CD4-positive, alpha-beta T cell treated with Interleukin-6 for 4 hours (primary cell): ENCODE measurements around the gene GNPNAT1.

ENCODE experiments used
- DNase-seq: peaks from one replicate; pipeline ENCODE4 v3.0.0-alpha.2; 2020; ENCODE audit warnings: mixed read lengths

The GNPNAT1 gene

DNA sequence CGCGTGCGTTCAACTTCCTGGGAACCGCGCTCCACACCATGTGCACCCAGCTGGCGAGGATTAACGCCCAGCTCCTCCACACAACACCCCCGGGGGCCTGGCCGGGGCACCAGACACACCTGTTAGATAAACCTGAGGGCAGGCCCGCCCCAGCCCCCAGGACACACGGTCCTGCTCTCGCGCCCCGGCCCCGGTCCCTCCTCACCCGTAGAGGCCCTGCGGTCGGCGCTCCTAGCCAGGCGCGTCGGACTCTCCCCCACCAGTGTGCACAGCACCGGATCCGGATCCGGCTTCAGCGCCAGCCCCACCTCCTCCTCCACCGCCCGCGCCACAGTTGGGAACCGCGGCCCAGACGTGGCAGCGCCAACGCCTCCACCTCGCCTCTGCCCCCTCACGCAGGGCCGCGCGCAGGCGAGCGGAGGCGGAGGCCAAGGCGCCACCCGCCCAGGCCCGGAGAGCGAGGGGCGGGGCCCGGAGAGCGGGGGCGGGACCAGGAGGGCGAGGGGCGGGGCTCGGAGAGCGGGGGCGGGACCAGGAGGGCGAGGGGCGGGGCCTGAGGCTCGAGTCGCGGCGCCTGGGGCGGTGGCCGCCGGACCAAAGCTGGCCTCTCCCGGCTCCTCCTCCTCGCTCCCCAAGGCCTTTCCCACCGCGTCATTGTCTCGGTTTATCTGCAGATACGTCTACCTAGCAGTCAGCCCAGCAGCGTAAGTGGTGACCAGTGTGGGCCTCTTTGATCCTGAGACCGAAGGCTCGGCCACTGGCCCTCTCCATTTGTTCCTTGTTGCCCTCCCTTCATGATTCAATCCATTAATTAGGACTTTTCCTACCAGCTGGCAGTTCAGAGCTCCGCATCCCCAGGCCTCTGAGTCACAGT, at the start of gene GNPNAT1:
GNPNAT1 (minus strand) TSS at position 385 of the 874 bp plus-strand sequence. CDS start 6,957 bp downstream, outside the sequence.
- DNase-seq, result peak; percentile 91

DNA sequence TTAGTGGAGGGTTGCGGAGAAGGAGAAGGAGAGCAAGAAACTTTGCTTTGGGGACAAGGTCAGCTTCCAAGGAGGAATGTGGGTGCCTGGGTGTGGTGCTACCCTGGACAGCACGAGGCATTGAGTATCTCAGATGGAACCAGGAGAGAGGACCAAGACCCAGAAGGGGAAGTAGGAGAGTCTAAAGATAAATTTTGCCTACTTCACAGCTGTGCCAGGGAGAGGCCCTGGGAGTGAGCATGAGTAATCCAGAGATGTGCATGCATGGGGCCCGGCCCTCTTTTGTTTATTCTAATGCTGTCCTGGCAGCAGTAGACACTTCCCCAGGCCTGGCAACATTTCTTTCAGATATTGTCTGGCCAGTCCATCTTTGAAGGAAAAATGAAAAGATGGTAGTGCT, 49.5 kb upstream of the GNPNAT1 start:
- DNase-seq, result no peak

DNA sequence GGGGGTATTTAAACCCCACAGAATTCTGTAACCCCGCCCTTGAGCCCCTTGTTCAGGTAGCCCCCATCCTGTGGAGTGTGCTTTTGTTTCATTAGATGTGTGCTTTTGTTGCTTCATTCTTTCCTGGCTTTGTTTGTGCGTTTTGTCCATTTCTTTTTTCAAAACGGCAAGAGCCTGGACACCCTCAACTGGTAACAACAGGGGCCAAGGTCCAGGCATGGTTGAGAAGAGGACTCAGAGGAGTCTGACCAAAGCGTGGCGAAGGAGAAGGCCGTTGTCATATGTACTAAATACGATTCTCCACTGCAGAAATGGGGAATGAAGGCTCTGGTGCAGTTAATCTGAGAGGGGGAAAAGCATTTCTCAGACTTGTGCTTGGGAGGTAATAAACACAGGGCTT, 46.0 kb upstream of the GNPNAT1 start:
- no peak for DNase-seq

DNA sequence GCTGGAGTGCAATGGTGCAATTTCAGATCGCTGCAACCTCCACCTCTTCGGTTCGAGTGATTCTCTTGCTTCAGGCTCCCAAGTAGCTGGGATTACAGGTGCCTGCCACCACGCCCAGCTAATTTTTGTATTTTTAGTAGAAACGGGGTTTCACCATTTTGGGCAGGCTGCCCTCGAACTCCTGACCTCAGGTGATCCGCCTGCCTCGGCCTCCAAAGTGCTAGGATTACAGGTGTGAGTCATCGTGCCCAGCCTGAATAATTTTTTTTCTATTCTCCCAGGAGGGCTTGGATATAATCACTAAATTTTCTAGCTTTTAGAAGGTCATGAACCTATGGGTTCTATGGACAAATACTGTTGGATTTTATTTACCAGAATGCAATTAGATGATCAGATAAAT, 44.7 kb upstream of the GNPNAT1 start:
- no peak for DNase-seq

DNA sequence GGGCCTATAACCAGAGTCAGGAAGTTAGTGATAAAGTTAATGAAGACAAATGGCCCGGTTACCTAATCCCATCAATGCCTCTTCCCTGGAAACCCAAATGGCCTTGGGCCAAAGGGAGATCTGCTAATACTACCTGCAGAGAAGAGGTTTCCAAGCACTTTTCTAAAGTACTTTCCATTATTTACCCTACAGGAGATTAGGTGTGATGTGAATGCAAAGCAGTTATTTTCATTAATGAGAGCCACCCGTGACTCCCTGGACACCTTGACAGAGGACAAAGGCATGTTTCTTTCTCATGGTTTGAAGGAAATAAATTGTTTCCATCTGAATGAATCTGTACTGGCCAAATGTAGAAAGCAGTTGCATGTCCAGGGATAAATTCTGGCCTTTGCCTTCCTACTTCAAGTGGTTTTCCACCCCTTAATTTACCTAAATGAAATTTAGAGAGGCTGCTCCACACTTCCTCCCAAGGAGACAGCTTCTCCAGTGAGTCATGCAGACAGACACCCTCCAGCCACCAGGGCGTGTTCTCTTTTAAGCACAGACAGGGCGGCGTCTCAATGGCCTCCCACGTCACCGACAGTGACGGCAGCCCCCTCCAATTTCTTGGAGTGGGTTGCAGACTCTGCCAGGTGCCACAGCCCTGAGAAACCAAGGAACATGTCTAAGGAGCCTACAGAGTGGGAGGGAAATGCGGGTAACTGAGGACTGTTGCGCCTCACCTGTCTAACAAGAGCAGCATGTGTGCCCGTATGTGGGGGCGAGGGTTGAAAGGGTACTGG, 43.9 kb upstream of the GNPNAT1 start:
- no peak for DNase-seq

DNA sequence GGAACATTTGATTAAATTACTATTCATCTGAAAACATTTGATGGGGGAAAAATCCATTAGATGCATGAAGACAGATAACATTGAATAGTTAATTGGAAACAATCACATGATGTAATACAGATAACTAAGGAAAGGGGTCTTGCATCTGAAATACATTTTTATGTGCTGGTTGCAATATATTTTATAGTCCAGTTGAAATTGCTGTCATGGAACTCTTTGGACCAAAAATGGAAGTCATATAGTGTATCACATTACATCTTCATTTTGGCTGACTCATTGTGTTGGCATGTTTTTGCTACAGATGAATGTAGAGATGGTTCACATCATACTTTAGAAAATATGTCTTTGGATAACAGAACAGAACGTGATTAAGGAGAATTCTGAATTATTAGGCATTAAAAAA, 43.0 kb upstream of the GNPNAT1 start:
- DNase-seq, result no peak

DNA sequence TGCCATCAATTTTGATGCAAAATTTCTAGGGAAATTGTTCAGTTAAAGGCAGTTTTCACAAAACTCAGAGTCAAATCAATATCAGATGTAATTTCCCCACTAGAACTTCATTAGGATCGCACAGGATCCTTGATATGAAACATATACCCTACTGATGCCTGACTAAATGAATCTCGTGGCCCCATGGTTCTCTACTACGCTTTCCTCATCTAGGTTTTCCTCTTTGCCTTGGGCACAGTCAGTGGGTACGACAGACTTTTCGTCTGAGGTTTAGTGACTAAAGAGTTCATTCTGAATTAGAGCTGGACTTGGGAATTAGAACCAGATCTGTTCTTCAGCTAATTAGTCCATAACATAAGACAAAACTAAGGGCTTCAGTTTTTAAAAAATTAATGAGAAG, 42.5 kb upstream of the GNPNAT1 start:
- DNase-seq, result no peak

DNA sequence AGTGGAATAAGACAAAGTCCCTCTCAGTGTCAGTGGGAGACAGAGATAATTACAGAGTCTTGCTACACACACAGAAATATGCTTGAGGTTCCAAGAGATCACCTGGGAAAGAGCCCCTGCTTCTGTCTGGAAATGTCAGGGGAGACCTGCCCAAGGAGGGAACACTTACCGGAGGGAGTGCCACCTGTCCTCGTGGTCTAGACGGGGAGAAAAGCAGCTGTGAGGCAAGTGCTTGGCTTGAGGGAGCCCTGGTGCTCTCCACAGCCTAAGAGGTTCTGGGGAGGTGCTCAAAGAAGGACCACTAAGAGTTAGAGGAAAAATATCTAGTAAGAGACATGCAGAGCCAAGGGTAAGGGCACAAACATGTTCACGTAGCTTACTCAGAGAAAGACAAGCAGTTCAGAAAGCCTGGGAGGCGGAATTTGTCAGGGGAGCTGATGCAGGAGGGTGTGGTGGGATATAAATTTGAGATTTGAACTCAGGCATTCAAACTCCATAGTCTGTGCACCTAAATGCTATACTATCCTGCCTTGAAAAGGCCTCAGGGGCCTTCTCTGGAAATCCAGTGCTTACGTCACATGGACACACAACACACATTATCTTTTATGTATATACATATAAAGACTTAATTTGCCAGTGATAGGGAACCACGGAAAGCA, 38.2 kb upstream of the GNPNAT1 start:
- DNase-seq, result no peak

DNA sequence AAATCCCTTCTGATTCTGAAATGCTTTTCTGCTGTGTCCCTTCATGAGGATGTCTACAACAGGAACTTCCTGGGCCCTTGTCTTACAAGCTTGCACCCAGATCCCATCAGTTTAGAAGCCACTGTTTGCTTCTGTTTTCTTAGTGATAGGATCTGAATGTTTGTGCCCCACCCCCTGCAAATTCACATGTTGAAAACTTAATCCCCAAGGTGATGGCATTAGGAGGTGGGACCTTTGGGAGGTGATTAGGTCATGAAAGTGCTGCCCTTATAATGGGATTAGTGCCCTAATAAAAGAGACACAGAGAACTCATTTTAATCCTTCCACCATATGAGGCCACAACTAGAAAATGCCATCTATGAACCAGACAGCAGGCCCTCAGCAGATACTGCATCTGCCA, 36.0 kb upstream of the GNPNAT1 start:
- DNase-seq, result no peak

DNA sequence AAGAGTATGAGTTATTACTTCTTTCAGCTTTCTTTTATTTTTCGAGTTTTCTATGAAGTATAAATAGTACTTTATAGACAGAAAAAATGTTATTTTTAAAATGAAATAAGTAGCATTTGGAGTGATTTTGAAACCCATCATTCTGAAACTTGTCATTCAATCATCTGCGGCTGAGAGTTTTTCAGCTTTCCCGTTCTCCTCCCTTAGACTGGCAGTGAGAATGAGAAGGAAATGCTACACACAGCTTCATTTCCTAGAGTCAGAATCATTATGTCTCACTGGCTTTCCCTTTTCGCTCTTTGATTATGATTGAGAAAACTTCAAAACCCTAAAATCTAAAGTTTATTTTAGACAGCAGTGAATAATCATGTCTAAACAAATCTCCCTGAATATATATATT, 33.7 kb upstream of the GNPNAT1 start:
- DNase-seq, result no peak

DNA sequence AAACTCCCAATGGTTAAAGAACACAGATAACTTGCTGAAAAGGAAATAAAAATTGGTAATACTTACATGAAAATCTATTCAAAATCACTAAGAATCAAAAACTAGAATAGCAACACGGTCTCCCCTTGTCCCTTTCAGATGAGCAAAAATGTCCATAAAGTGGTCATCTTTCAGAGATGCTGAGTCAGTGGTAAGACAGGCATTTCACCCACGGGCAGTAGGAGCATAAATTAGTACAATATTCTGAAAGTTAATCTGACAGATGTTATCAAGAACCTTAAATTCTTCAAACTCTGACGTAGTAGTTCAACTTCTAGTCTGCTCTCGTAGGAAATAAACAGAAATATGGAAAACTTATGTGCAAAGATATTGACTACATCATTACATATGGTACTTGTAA, 33.1 kb upstream of the GNPNAT1 start:
- no peak for DNase-seq

DNA sequence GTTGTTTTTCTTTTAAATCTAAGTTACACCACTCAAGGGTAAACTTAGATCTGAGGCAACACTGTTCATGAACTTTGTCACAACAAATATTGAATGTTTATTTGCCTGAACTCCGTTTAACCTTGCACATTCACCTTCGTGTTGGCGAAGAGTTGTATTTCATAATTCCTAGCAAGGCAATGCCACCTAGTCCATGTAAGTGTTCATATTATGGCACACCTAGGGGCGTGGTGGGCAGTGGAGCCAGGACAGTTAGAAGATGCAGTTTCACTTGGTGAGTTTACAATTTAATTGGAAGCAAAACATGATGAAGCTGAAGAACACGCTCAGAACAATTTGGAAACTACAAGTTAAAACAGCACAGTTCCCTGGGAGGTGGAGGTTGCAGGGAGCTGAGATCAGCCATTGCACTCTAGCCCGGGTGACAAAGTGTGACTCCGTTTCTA, 30.4 kb upstream of the GNPNAT1 start:
- DNase-seq, result no peak

DNA sequence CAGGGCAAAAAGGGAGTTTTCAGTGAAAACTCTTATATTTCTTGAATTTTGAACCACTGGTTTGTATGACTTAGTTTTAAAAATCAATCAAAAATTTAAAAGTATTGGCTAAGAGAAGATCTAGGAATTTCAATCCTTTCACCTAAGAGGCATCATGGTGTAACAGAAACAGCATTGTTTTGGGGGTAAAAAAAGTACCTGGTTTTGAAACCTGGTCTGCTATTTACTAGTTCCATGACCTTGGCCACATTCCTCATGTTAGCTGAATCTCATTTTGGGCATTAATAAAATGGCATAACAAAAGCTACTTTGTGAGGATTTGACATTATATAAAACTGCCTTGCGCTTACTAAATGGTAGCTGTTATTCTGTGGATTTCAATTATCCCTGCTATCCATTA, 16.7 kb upstream of the GNPNAT1 start:
- DNase-seq, result no peak

DNA sequence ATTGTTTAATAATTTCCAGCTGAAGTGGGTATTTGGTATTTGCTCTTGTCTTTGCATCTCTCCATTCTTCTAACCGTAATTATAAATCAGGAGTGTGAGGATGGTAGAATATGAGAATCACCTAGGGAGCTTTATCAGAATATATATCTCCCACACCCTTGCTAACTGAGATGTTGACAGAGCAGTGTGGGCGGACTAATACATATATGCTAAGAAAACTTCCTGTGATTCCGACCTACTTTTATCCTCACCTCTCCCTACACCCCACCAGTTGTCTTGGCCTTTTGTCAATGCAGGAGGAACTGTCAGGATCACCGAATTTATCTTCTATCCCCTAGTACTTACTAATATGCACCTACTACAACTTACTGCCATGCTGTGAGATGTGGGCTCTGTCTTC, 14.7 kb upstream of the GNPNAT1 start:
- DNase-seq, result no peak

DNA sequence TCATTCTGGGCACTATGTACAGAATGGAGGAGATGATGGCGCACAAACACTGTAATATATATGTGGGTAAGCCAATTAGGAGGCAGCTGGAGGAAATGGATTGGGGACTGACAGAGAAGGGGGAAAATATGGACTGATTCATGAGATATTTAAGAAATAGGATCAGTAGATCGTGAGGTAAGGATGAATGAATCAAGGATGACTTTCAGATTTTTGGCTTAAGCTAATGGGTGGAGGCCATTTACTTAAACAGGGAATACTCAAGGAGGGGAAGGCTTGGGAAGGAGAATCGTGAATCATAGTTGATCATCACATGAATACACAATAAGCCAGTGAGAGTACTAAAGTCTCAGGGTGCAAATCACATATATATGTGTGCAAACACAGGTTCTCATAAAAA, 11.2 kb upstream of the GNPNAT1 start:
- no peak for DNase-seq

DNA sequence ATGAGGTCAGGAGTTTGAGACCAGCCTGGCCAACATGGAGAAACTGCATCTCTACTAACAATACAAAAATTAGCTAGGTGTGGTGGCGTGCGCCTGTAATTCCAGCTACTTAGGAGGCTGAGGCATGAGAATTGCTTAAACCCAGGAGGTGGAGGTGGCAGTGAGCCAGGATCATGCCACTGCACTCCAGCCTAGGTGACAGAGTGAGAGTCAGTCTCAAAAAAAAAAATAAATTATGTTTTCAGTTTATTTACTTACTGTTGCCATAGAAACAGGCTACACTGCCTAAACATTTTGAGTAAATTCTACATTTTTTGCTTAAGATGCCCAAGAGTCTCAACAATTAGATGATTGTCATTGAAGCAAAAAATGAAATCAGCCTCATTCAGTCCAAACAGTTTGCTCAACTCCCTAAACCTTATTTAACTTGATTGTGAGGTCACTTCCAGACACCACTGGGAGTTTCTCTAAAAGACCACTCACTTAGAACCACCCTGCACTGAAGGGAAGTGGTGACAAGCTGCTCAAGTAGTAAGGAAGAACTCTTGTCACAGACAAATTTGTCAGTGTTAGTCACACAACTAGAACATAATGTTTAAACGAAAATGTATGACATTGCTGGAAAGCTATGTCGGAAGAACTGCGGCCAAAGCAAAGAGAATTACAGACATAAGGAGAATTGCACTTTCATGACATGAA, 9.8 kb upstream of the GNPNAT1 start:
- no peak for DNase-seq

DNA sequence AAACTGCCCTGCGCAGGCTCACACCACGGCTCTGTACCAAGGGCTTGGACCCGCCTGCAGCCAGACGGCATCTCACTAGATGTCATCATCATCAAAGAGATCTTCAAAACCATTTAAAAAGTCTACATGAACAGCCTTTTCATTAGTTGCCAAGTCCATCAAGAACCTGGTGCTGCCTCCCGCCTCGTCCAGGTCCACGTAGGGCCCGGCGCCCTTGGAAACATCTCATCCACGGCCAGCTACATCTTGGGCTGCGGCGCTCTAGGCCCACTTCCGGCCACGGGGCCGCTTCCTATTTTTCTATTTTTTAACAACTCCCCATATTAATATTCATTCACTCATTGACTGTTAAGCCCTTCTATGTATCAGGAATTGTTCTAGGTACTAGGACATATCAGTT, 7.4 kb upstream of the GNPNAT1 start:
- no peak for DNase-seq

DNA sequence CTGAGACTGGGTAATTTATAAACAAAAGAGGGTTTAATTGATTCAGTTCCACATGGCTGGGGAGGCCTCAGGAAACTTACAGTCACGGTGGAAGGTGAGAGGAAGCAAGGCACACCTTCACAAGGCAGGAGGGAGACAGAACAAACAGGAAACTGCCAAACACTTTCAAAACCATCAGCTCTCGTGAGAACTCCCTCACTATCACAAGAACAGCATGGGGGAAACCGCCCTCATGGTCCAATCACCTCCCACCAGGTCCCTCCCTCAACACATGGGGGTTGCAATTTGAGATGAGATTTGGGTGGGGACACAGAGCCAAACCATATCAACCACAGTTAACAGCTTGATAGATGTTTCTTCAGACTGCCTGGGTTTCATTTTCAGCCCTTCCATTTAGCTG, 6.2 kb upstream of the GNPNAT1 start:
- no peak for DNase-seq

DNA sequence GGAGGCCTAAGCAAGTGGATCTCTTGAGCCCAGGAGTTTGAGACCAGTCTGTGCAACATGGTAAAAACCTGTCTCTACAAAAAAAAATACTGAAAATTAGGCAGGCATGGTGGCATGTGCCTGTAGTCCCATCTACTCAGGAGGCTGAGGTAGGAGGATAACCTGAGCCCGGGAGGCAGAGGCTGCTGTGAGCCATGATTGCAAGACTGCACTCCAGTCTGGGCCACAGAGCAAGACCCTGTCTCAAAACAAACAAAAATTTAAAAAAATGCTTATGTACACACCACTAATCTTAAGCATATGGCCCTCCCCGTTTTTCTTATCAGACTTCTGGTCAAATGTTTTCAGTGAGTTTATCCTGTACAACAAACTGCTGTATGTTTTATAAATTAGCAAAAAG, 1.7 kb upstream of the GNPNAT1 start:
- DNase-seq, result no peak

DNA sequence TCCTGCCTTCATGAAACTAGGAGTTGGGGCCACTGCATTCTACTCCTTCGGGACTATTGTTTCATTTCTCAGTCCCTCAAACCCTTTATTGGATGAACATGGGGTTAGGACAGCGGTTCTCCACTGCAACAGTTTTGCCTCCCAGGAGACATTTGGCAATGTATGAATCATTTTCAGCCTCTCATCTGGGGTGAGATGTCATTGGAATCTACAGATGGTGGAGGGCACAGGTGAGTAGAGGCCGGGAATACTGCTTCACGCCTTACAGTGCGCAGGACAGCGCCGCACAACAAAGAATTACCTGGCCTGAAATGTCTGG, 649 bp upstream of the GNPNAT1 start:
- DNase-seq, result no peak

DNA sequence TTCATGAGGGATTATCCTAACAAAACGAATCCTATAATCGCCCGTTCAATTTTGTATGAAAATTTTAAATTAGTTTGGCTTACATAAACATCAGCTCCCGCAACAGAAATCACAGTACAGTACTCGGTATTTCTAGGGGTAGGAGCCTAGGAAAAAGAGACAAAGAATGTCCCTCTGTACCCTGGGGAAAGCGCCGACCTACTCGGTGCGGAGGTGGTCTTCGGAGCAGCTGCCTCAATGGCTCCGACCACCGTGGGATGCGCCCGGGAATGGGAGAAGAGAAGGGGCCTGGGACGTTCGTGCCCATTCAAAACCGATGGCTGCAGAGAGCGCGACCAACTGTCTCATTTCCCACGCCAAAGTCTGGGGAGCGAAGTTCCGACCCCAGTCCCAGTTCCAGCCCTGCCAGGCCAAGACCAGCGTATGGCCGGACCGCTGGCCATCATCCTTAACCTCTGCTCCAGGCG, 618 bp downstream of the GNPNAT1 start:
- DNase-seq, result no peak

DNA sequence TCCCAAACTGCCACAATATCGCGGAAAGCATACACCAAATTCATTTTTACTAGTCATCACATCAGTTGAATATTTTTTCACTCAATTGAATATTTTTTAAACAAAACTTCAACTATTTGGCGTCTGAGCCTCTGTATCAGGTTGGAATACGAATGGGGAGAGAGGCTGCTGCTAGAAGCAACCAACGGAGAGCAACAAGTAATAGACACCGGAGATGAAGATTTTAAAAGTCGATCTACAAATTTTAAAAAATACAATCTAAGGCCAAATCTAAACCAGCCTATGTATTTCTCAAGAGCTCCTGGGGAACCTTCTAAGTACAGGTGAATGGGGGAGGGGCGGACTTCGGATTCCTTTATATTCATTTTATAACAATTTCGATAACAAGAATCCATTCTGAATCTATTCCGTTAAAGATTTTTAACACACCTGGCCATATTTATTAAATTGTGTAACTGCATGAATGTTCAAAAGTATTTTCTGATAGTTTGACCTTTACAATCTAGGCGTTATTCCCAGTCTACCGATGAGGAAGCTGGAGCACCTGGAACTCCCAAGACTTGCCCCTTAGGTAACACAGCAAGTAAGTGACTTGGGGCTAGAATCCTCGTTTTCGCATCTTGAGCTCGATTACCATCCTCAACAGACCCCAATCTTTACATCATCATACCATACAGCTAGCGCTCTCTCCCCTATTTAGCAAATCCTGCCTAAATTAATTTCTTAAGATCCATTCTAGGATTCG, 1.2 kb downstream of the GNPNAT1 start:
- DNase-seq, result no peak
